EH (cell line): ENCODE measurements around the gene EYA3.
A peak's percentile ranks its signal among the peaks of the same experiment; 100 is the strongest.

Experiments
- DNase-seq: peaks from one replicate; pipeline ENCODE4 v3.0.0-alpha.2; 2015; ENCODE audit warnings: low read depth

Gene EYA3

DNA sequence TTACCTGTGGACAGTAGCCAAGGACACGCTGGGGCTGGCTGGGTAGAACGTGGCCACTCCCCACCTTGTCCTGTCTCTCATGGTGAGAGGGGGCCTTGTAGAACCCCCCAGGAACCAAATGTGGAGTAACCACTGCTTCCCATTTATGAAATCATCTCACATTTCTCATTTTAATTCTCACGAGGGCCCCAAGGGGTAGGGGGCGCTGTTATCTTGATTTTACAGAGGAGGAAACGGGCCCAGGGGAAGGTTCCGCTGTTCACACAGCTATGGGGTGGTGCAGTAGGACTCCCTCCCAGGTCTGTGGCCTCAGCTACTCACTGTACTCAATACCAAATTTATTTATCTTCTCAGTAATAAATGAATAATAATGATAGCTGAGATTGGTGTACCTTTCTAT, 148.1 kb downstream of the EYA3 start:
- peak; percentile 50 for DNase-seq

DNA sequence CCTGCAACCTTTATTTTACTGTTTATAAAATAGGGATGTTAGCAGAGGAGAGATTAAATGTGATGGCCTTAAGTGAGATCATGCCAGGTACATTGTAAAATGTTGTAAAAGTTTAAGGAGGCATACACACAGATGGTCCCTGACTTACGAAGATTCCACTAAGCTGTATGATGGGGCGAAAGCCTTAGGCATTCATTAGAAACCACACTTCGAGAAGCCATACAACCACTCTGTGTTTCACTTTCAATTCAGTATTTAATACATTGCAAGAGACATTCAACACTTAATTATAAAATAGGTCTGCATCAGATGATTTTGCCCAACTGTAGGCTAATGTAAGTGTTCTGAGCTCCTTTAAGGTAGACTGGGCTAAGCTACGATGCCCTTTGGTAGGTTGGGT, 149.9 kb downstream of the EYA3 start:
- no peak for DNase-seq

DNA sequence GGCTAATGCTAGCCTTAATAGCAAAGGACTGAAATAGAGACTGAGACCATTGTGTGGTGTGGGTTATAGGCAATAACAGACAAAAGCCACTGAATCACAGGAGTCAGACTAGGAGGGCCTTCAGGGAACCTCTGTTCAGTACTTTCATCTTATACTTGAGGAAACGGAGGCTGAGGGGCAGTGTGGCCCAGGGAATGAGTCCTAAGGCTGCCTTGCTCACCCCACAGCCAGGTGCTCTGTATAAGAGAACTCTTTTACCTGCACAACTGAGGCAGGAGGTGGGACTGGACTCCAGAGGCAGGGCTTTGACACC, 150.9 kb downstream of the EYA3 start:
- no peak for DNase-seq

DNA sequence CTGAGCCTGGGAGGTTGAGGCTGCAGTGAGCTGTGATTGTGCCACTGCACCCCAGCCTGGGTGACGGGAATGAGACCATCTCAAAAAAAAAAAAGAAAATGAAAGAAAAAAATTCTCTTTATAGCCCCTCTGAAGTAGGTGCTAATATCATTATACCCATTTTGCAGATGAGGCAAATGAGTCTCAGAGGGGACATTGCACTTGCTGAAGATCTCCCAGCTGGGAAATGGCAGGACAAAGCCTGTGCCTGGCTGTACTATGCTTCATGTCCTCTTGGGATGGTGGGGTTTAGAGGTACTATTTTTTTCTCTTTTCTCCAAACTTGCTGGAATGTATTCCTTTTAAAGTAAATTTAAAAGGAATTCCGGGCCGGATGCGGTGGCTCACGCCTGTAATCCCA, 152.0 kb downstream of the EYA3 start:
- DNase-seq: no peak

DNA sequence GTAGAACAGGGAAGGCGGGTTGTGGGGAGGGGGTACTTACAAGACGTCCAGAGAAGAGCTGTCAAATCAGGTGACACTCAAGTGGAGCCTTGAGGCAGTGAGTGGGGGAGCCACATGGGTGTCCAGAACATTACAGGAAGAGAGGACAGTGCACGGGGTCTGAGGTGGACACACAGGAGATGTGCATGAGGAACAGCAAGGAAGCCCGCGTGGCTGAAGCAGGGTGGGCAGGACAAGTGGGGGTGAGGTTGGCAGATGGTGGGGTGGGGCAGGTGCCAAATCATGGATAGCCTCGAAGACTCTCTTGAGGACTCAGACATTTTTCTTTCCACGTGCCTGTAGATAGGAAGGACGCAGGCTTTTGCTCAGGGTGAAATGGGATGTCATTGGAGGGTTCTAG, 152.7 kb downstream of the EYA3 start:
- DNase-seq: no peak

DNA sequence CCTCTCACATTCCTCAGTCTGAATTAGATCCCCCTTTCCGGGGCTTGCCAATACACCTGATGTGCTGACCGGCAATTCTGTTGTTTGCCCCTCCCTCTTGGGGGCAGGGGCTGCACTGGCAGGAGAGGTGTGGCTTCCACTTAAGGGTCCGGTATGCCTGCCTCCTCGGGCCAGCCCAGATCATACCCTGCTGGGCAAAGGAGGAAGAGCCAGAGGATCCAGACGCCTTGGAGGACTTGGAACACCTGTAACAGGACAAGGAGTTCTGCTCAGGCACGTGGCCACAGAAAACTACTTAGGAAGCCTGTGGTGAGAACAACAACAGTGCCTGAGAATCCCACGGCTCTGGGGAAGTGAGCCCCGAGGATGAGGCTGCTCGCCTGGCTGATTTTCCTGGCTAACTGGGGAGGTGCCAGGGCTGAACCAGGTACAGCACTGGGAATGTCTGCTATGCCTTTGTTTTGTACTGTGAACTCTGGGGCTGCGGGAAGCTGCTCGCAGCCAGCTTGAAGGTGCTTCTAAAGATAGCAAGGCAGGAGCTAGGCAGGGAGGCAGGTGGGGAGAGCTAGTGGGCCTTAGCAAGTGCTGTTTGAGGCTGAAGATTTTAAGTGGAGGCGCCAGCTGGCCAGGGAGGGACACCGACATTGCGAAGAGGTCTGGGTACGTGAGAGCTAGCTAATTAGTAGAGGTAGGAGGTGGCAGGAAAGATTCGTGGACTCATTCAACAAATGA, 153.4 kb downstream of the EYA3 start, which contains the start of gene SMPDL3B:
Gene SMPDL3B, plus strand, starts transcription at position 183 of the 732 bp plus-strand sequence. Its CDS starts 184 bp downstream, at position 367.
- DNase-seq: peak; percentile 29

DNA sequence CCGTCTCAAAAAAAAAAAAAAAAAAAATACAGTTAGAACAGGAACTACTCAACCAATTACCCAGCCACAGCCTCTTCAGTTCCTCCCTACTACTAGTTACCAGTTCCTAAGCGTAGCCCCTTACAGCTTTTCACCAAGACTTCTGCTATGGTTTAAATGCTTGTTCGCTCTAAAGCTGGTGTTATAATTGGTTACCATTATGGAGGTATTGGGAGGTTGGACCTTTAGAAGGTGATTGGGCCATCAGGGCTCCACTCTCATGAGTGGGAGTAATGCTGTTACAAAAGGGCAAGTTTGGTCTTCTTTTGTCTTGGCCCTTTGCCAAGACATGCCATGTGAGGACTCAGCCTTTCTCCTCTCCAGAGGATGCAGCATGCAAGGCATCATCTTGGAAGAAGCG, 156.7 kb downstream of the EYA3 start:
- peak; percentile 8 for DNase-seq

DNA sequence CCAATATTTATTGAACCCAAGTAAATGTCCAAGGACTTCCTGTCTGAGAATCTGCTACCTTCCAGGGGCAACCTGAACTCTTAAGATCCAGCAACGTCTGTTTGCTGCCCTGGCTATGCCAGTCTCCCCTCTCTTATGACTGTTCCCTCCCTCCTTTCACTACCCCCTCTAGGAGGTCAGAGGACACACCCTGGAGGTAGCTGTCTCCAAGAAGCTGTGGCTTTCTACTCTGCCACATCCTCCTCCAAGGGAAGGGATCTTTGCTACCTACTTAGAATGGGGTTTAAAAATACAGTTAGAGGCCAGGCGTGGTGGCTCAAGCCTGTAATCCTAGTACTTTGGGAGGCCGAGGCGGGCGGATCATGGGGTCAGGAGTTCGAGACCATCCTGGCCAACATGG, 157.2 kb downstream of the EYA3 start:
- no peak for DNase-seq

DNA sequence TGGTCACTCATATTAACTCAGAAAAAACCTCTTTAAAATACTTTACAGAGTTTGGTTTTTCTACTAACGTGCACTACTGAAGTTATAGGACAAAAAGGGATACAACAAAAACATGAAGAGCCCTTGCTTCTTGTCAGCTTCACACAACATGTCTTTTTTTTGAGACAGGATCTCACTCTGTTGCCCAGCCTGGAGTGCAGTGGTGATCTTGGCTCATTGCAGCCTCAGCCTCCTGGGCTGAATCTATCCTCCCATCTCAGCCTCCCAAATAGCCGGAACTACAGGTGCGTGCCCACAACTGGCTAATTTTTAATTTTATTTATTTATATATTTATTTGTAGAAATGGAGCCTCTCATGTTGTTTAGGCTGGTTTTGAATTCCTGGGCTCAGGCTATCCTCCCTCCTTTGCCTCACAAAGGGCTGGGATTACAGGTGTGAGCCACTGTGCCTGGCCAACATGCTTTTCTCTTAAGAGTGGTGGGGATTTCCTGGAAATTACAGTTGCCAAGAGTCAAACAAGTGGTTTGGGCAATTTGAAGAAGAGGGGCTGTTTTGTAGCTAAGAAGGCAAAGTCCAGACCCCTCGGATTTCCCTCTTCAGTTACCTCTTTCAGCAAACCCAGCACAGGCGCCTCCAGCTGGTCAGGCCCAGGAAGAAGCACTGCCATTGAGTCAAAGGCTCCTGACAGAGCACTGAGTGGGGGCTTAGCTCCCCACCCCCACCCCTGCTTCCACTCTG, 160.0 kb downstream of the EYA3 start:
- no peak for DNase-seq

DNA sequence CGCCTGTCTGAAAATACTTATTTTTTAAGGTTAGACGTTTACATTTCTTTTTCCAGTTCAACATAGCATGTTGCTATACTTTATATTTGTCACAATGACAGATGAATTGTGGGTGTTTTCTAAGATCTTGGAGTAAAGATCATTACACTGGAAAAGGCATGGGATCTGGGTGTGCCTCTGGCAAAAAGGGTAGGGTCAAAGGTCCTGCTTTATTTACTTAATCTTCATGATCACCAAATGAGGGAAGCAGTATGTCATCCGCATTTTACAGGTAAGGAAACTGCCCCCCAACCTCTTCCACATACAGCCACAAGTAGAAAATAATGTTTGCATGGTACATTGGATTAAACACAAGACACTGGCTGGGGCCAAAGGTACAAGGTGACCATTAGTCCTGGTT, 166.1 kb downstream of the EYA3 start:
- no peak for DNase-seq
